Endothelial cell of umbilical vein (primary cell): ENCODE measurements around the gene ATP11B.

ENCODE experiments used
- FOS ChIP-seq: IDR thresholded peaks from 2 replicates; pipeline ENCODE4 v1.6.1; 2011; ENCODE audit warnings: mild to moderate bottlenecking, low read length, moderate library complexity, borderline replicate concordance; ENCODE audit not compliant: insufficient read depth
- GATA2 ChIP-seq: IDR thresholded peaks from 2 replicates; pipeline ENCODE4 v1.7.0; 2011; ENCODE audit warnings: low read depth, mild to moderate bottlenecking, moderate library complexity, mixed read lengths, low read length; ENCODE audit not compliant: insufficient read length, insufficient read depth
- MYC ChIP-seq: IDR thresholded peaks from one replicate; pipeline ENCODE4 v1.6.1; 2011; ENCODE audit warnings: mild to moderate bottlenecking, low read depth, low read length
- POLR2A ChIP-seq: IDR thresholded peaks from 2 replicates; pipeline ENCODE4 v1.6.1; 2012; ENCODE audit warnings: low read depth, mild to moderate bottlenecking, control low read depth, low read length
- TF ChIP-seq, protein P1 (sequence below), 2 donors: IDR thresholded peaks; 1 replicate in 1 of 2; 2 replicates in 1 of 2; pipeline ENCODE4 v1.5.1; 2011; ENCODE audit warnings: low read length in 2 of 2, mild to moderate bottlenecking in 2 of 2, moderate library complexity in 2 of 2, control low read depth in 1 of 2, inconsistent platforms in 1 of 2, low read depth in 1 of 2; ENCODE audit not compliant: insufficient read depth in 1 of 2; ENCODE audit errors: extremely low read depth in 1 of 2

GRCh38 chr3:182765287-182765686, 28.0 kb upstream of the ATP11B start:
- TF ChIP-seq, protein P1, sequence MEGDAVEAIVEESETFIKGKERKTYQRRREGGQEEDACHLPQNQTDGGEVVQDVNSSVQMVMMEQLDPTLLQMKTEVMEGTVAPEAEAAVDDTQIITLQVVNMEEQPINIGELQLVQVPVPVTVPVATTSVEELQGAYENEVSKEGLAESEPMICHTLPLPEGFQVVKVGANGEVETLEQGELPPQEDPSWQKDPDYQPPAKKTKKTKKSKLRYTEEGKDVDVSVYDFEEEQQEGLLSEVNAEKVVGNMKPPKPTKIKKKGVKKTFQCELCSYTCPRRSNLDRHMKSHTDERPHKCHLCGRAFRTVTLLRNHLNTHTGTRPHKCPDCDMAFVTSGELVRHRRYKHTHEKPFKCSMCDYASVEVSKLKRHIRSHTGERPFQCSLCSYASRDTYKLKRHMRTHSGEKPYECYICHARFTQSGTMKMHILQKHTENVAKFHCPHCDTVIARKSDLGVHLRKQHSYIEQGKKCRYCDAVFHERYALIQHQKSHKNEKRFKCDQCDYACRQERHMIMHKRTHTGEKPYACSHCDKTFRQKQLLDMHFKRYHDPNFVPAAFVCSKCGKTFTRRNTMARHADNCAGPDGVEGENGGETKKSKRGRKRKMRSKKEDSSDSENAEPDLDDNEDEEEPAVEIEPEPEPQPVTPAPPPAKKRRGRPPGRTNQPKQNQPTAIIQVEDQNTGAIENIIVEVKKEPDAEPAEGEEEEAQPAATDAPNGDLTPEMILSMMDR (IDR thresholded peaks at IDR 0.05; ENCODE audit: extremely low read depth in 1 of 2, insufficient read depth in 1 of 2, low read depth in 1 of 2, low read length in 2 of 2), result no peak
- TF ChIP-seq FOS (no peak), POLR2A (no peak), GATA2 (no peak), MYC (no peak)
